Choroid plexus epithelial cell (primary cell): ENCODE data around the gene ACYP1.
A peak's percentile ranks its signal among the peaks of the same experiment; 100 is the strongest.

ENCODE experiments used
- DNase-seq: peaks from one replicate; pipeline ENCODE4 v3.0.0-alpha.2; 2010; ENCODE audit warnings: low read depth
- H3K4me3 ChIP-seq: 2 replicates; pipeline ENCODE4 v1.5.1; 2011; ENCODE audit warnings: low read depth, mild to moderate bottlenecking, control low read depth, low read length, moderate library complexity
- CTCF ChIP-seq: conservative IDR thresholded peaks from 2 replicates; pipeline ENCODE4 v1.5.1; 2011; ENCODE audit warnings: low read depth, mild to moderate bottlenecking, control low read depth, inconsistent platforms, low read length, moderate library complexity

Gene ACYP1

GRCh38 chr14:75088153-75088552, 24.3 kb upstream of the ACYP1 start:
- no peak for TF ChIP-seq CTCF
- DNase-seq = no peak
- H3K4me3 ChIP-seq = no peak overlapping the region

GRCh38 chr14:75084513-75084912, 20.7 kb upstream of the ACYP1 start:
- DNase-seq = no peak
- H3K4me3 ChIP-seq = no peak overlapping the region
- TF ChIP-seq CTCF = peak; percentile 4

- TF ChIP-seq CTCF = no peak
- H3K4me3 ChIP-seq = no peak overlapping the region
- DNase-seq = no peak
Observed at GRCh38 chr14:75083271-75083670, 19.4 kb upstream of the ACYP1 start.

- DNase-seq = no peak
- H3K4me3 ChIP-seq = no peak overlapping the region
- no peak for TF ChIP-seq CTCF
Observed at GRCh38 chr14:75081660-75082229, 17.9 kb upstream of the ACYP1 start.

- no peak for DNase-seq
- no peak for TF ChIP-seq CTCF
- H3K4me3 ChIP-seq = no peak overlapping the region
Observed at GRCh38 chr14:75079521-75079920, 15.7 kb upstream of the ACYP1 start.

GRCh38 chr14:75077794-75078193, 14.0 kb upstream of the ACYP1 start:
- no peak for DNase-seq
- no peak overlapping the region for H3K4me3 ChIP-seq
- TF ChIP-seq CTCF = no peak

- no peak overlapping the region for H3K4me3 ChIP-seq
- no peak for DNase-seq
- no peak for TF ChIP-seq CTCF
Observed at GRCh38 chr14:75070383-75070782, 6.6 kb upstream of the ACYP1 start.
